Neural cell (in vitro differentiated cells): ENCODE data around the gene GGTLC1. TPM values are rescaled to one million over a fixed set of nuclear protein-coding genes. Genes with fewer than 3 reads are reported as not detected.

Experiments used
- H2AFZ ChIP-seq: fragments of 200-600, 300-800 bp; sonication (generic), shearing (Covaris generic); 2 replicates; pipeline ENCODE4 v1.6.0; 2014; ENCODE audit warnings: low read depth, mild to moderate bottlenecking, antibody characterized with exemption, low read length, moderate library complexity
- H3F3A ChIP-seq: fragments of 200-600 bp; shearing (Covaris generic); 2 replicates; pipeline ENCODE4 v1.6.1; 2016; ENCODE audit warnings: mild to moderate bottlenecking, moderate library complexity, mixed read lengths, antibody characterized with exemption, low read length; ENCODE audit not compliant: insufficient read depth, poor library complexity, severe bottlenecking
- H3K27ac ChIP-seq: fragments of 200-600, 300-800 bp; sonication (generic), shearing (Covaris generic); 2 replicates; pipeline ENCODE4 v1.5.1; 2014; ENCODE audit warnings: mild to moderate bottlenecking, low read length, moderate library complexity
- H3K27me3 ChIP-seq: fragments of 300-800, 200-600 bp; sonication (generic), shearing (Covaris generic); 2 replicates; pipeline ENCODE4 v1.6.0; 2014; ENCODE audit warnings: mild to moderate bottlenecking, low read depth, low read length, moderate library complexity; ENCODE audit not compliant: insufficient read depth
- H3K36me3 ChIP-seq: fragments of 300-800, 200-600 bp; sonication (generic), shearing (Covaris generic); 2 replicates; pipeline ENCODE4 v1.5.1; 2014; ENCODE audit warnings: mild to moderate bottlenecking, antibody characterized with exemption, low read length, moderate library complexity; ENCODE audit not compliant: insufficient read depth
- H3K4me2 ChIP-seq: fragments of 300-800, 200-600 bp; sonication (generic), shearing (Covaris generic); 2 replicates; pipeline ENCODE4 v1.6.0; 2014; ENCODE audit warnings: mild to moderate bottlenecking, low read length
- H3K4me3 ChIP-seq: fragments of 300-800, 200-600 bp; sonication (generic), shearing (Covaris generic); 2 replicates; pipeline ENCODE4 v1.5.1; 2014; ENCODE audit warnings: mild to moderate bottlenecking, low read length, moderate library complexity
- H3K79me2 ChIP-seq: fragments of 200-600 bp; shearing (Covaris generic); replicated peaks from 2 replicates; pipeline ENCODE4 v1.6.0; 2014; ENCODE audit warnings: mild to moderate bottlenecking, low read length, moderate library complexity; ENCODE audit not compliant: insufficient read depth
- H3K9ac ChIP-seq: fragments of 300-800, 200-600 bp; sonication (generic), shearing (Covaris generic); 2 replicates; pipeline ENCODE4 v1.6.1; 2016; ENCODE audit warnings: mild to moderate bottlenecking, low read length, mixed read lengths
- H3K9me2 ChIP-seq: fragments of 200-600 bp; shearing (Covaris generic); 2 replicates; pipeline ENCODE4 v1.6.1; 2016; ENCODE audit warnings: mild to moderate bottlenecking, low read length, mixed read lengths; ENCODE audit not compliant: insufficient read depth
- H3K9me3 ChIP-seq: fragments of 200-600, 300-800 bp; sonication (generic), shearing (Covaris generic); 2 replicates; pipeline ENCODE4 v1.6.1; 2016; ENCODE audit warnings: mild to moderate bottlenecking, mixed run types, low read length, moderate library complexity, mixed read lengths
- H4K20me1 ChIP-seq: fragments of 200-600 bp; shearing (Covaris generic); 2 replicates; pipeline ENCODE4 v1.6.1; 2016; ENCODE audit warnings: mild to moderate bottlenecking, mixed run types; ENCODE audit not compliant: insufficient read depth
- EP300 ChIP-seq: fragments of 450-650 bp; conservative IDR thresholded peaks from 2 replicates; pipeline ENCODE4 v1.6.1; 2014; ENCODE audit warnings: antibody characterized with exemption, mild to moderate bottlenecking, moderate library complexity; ENCODE audit not compliant: poor library complexity, severe bottlenecking
- EZH2 ChIP-seq: fragments of 200-600, 300-800 bp; shearing (Covaris generic), sonication (generic); IDR thresholded peaks from 2 replicates; pipeline ENCODE4 v1.6.1; 2014; ENCODE audit warnings: antibody characterized with exemption, low read length, borderline replicate concordance, mild to moderate bottlenecking; ENCODE audit not compliant: insufficient read depth, poor library complexity, severe bottlenecking
- MXI1 ChIP-seq: fragments of 450-650 bp; conservative IDR thresholded peaks from 2 replicates; pipeline ENCODE4 v1.6.1; 2014; ENCODE audit warnings: antibody characterized with exemption, mild to moderate bottlenecking; ENCODE audit not compliant: poor library complexity, severe bottlenecking
- POLR2AphosphoS5 ChIP-seq: IDR thresholded peaks from 2 replicates; pipeline ENCODE4 v1.6.1; 2012
- RAD21 ChIP-seq: fragments of 450-650 bp; conservative IDR thresholded peaks from 2 replicates; pipeline ENCODE4 v1.6.1; 2014; ENCODE audit warnings: antibody characterized with exemption, mild to moderate bottlenecking, moderate library complexity
- SMC3 ChIP-seq: fragments of 450-650 bp; conservative IDR thresholded peaks from 2 replicates; pipeline ENCODE4 v1.6.1; 2014; ENCODE audit warnings: antibody characterized with exemption, mild to moderate bottlenecking, moderate library complexity; ENCODE audit not compliant: poor library complexity
- TAF1 ChIP-seq: IDR thresholded peaks from 2 replicates; pipeline ENCODE4 v1.6.1; 2012; ENCODE audit warnings: low read depth
- polyA plus RNA-seq: library from polyadenylated mRNA; depleted of rRNA; stranded (reverse); fragments of >200 nt; gene quantifications from 2 replicates; pipeline ENCODE4 v1.2.3, GENCODE V29; 2014
- TF ChIP-seq, protein P1 (sequence below): IDR thresholded peaks from 2 replicates; pipeline ENCODE4 v1.6.1; 2012; ENCODE audit warnings: borderline replicate concordance
- TF ChIP-seq, protein P2 (sequence below): fragments of 450-650 bp; IDR thresholded peaks from 2 replicates; pipeline ENCODE4 v1.5.1; 2014; ENCODE audit warnings: antibody characterized with exemption, mild to moderate bottlenecking, moderate library complexity; ENCODE audit not compliant: poor library complexity, severe bottlenecking

Gene GGTLC1
- polyA plus RNA-seq, 1 donor from 2014 or later, result not detected

DNA sequence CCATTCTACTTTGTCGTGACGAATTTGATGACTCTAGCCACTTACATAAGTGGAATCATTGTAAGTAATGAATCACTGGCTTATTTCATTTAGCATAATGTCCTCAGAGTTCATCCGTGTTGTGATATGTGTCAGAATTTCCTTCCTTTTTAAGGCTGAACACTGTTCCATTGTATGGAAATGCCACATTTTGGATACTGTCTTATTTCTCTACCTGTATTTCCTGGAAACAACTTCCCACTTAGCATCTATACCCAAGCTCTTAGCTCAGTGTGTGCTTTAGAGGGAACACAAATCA is 28.8 kb upstream of the GGTLC1 start:
- no peak overlapping the region for H3K4me2 ChIP-seq
- TF ChIP-seq SMC3, result no peak
- no peak for TF ChIP-seq MXI1
- no peak for TF ChIP-seq POLR2AphosphoS5
- H3K27ac ChIP-seq, result no peak overlapping the region
- no peak overlapping the region for H3K9ac ChIP-seq
- no peak overlapping the region for H2AFZ ChIP-seq
- H3K4me3 ChIP-seq, result no peak overlapping the region
- H3K79me2 ChIP-seq, result no peaks in the 10 kb centered on the region
- H3F3A ChIP-seq, result no peaks in the 10 kb centered on the region
- no peaks in the 10 kb centered on the region for H3K27me3 ChIP-seq
- no peaks in the 10 kb centered on the region for H3K9me3 ChIP-seq
- H4K20me1 ChIP-seq, result no peaks in the 10 kb centered on the region
- H3K36me3 ChIP-seq, result no peaks in the 10 kb centered on the region
- no peaks in the 10 kb centered on the region for H3K9me2 ChIP-seq

GRCh38 chr20:24016607-24017457 is 28.3 kb upstream of the GGTLC1 start:
- TF ChIP-seq EP300, result no peak
- no peak for TF ChIP-seq TAF1
- TF ChIP-seq SMC3, result no peak
- TF ChIP-seq, protein P1, sequence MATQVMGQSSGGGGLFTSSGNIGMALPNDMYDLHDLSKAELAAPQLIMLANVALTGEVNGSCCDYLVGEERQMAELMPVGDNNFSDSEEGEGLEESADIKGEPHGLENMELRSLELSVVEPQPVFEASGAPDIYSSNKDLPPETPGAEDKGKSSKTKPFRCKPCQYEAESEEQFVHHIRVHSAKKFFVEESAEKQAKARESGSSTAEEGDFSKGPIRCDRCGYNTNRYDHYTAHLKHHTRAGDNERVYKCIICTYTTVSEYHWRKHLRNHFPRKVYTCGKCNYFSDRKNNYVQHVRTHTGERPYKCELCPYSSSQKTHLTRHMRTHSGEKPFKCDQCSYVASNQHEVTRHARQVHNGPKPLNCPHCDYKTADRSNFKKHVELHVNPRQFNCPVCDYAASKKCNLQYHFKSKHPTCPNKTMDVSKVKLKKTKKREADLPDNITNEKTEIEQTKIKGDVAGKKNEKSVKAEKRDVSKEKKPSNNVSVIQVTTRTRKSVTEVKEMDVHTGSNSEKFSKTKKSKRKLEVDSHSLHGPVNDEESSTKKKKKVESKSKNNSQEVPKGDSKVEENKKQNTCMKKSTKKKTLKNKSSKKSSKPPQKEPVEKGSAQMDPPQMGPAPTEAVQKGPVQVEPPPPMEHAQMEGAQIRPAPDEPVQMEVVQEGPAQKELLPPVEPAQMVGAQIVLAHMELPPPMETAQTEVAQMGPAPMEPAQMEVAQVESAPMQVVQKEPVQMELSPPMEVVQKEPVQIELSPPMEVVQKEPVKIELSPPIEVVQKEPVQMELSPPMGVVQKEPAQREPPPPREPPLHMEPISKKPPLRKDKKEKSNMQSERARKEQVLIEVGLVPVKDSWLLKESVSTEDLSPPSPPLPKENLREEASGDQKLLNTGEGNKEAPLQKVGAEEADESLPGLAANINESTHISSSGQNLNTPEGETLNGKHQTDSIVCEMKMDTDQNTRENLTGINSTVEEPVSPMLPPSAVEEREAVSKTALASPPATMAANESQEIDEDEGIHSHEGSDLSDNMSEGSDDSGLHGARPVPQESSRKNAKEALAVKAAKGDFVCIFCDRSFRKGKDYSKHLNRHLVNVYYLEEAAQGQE, result no peak
- TF ChIP-seq RAD21, result no peak
- no peak for TF ChIP-seq EZH2
- no peak for TF ChIP-seq POLR2AphosphoS5
- TF ChIP-seq MXI1, result no peak
- TF ChIP-seq, protein P2, sequence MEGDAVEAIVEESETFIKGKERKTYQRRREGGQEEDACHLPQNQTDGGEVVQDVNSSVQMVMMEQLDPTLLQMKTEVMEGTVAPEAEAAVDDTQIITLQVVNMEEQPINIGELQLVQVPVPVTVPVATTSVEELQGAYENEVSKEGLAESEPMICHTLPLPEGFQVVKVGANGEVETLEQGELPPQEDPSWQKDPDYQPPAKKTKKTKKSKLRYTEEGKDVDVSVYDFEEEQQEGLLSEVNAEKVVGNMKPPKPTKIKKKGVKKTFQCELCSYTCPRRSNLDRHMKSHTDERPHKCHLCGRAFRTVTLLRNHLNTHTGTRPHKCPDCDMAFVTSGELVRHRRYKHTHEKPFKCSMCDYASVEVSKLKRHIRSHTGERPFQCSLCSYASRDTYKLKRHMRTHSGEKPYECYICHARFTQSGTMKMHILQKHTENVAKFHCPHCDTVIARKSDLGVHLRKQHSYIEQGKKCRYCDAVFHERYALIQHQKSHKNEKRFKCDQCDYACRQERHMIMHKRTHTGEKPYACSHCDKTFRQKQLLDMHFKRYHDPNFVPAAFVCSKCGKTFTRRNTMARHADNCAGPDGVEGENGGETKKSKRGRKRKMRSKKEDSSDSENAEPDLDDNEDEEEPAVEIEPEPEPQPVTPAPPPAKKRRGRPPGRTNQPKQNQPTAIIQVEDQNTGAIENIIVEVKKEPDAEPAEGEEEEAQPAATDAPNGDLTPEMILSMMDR, result no peak
- Histone ChIP-seq H3K27ac (no peak overlapping the region), H3F3A (no peaks in the 10 kb centered on the region), H3K79me2 (no peaks in the 10 kb centered on the region), H4K20me1 (no peaks in the 10 kb centered on the region), H3K27me3 (no peaks in the 10 kb centered on the region), H3K4me3 (no peak overlapping the region), H3K9me3 (no peaks in the 10 kb centered on the region), H3K4me2 (no peak overlapping the region), H3K9me2 (no peaks in the 10 kb centered on the region), H3K9ac (no peak overlapping the region), H3K36me3 (no peaks in the 10 kb centered on the region), H2AFZ (no peak overlapping the region)
